ENCODE data around the gene SLC5A10.

SLC5A10 gene

DNA sequence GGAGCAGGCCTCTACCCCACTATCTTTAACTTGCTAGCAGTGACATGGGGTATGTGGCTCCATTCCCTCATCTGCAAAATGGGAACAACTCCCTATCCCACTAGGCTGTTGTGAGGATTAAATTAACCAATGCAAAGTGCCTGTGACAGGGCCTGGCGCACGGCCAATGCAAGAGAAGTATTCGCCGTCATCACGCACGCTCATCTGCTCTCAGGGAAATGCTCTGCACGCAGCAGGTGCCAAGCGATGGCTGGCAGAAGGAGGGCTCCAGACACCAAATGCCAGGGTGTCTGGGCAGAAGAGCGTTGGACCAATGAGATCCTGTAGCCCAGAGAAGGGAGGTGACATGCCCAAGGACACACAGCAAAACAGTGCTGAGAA is 35.3 kb downstream of the SLC5A10 start:
- no peak for DNase-seq

DNA sequence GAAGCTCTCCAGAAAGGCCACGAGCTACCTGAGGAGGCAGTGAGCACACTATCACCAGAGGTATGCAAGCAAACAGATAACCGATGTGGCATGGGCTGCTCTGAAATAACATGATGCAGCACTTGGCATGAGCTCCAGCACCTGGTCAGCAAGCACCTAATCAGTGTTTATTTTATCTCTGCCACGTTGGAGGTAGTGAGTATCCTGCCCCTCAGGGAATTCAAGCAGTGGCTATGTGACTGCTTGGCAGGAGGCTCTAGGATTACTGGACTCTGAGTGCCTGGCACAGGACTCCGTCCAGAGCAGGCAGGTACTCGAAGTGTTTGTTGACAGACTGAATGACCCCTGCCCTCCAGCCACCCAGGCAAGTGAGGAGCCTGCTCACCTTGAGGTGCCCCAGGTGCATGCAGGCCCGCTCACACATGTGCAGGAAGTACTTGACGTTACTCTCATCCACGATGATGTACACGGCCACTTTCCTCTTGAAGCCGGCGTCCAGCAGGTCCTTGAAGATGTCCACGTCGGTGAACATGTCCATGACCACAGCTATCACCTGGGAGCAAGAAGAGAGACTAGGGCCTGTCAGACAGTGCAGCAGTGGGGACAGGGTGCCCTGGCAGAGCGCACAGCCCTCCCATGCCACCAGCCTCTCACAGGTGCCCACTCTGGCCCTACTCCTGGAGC is 36.0 kb downstream of the SLC5A10 start:
- DNase-seq, result no peak

GRCh38 chr17:18988546-18989173 is 36.7 kb downstream of the SLC5A10 start:
- DNase-seq, result no peak

DNA sequence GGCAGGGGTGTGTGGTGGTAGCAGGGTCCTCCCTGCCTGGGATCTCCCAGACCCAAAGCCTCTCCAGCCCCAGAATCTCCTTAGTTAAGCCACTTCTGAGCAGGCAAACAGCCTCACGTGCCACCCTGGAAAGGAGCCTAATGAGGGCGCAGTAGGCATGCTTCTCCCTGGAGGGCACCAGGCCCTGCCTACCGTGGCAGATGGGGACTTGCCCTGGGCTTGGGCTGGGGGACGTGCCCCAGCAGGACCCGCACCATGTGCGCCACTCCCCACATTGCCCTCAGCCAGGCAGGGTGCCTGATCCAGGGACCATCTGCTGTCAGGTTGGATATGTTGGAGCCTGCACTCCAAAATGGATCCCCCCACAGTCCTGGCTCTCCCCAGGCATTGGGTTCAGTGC is 38.4 kb downstream of the SLC5A10 start:
- no peak for DNase-seq

GRCh38 chr17:18991531-18992315 is 39.8 kb downstream of the SLC5A10 start:
- DNase-seq, result no peak

- DNase-seq, result no peak
Observed at GRCh38 chr17:18992454-18993130, 40.6 kb downstream of the SLC5A10 start.

DNA sequence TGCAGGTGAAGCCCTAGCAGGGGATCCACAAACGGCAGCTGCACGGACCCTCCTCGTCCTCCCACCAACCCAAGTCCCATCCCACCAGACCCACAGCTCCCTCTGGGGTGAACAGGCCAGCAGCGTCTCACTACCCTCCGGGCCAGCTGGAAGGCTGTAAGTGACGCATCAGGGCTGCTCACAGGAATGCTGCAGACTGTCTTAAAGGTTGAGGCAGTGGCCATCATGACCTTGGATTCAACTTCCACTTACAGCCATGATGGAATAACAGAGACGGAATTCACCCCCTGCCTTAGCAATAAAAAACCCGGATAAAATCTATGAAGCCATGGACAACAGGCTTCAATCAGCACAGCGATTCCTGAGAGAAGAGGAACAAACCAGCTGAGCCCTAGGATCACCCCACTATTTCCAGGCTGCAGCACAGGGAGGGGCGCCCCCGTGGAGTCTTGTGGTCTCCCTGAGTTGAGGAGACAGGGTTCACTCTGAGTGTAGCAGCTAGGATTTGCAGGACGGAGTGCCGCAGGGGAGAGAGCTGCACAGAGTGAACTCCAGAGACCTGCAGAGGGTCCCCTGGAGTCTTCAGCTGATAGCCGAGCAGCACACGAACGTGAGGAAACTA is 42.1 kb downstream of the SLC5A10 start:
- DNase-seq, result no peak

DNA sequence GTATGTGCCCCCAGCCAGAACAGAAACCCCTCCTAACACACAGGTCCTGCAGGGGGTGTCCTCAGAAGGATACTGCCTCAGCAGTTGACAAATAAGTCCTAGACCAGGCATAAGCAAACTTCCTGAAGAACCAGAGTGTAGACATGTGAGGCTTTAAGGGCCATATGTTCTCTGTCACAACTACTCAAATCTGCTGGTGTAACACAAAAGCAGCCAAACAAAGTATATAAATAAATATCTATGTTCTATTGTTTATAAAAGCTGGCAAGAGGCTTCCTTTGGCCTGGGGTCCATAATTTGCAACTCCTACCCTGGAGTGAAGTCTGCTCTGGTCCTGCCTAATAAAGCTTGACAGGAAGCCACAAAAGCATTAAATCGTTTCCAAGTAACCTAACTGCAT is 42.7 kb downstream of the SLC5A10 start:
- no peak for DNase-seq

DNA sequence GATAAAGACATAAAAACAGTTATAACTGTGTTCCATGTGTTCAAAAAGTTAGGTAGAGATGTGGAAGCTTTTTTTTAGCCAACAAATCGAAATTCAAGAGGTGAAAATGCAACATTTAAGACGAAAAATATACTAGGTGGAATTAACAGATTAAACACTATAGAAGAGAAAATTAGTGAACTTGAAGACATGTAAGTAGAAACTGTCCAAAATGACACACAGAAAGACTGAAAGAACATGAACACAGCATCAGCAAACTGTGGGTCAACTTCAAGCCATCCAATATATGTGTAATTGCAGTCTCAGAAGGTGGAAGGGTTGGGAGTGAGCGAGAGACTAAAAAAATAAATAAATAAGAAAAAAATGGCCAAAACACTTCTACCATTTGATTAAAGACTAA is 43.3 kb downstream of the SLC5A10 start:
- no peak for DNase-seq

- no peak for DNase-seq
Observed at GRCh38 chr17:18996458-18996857, 44.5 kb downstream of the SLC5A10 start.

DNA sequence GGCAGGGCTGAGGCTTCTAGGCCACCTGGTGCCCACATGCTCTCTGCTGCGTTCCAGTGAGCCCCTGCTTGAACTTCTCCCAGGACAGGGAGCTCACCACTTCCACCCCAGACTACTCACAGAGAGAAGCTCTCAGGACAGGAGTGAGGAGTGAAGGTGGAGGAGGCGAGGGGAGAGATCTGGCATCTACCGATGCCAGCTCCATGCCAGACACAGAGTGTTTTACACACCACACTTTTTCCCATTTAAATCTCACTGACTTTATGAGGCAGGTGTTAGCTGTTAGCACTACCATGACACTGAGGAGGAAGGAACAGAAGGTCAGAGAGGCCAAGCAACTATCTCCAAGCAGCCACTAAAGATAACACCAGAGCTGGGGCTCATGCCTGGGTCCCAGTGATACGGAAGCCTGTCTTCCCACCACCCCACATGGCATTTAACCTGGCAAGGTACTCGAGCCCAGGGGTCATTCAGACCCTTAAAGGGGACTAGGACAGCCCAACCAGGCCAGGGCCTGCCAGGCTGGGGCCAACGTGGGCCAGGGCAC is 45.8 kb downstream of the SLC5A10 start:
- no peak for DNase-seq

GRCh38 chr17:18999394-18999793 is 47.4 kb downstream of the SLC5A10 start:
- no peak for DNase-seq

GRCh38 chr17:18999911-19000310 is 47.9 kb downstream of the SLC5A10 start:
- DNase-seq, result no peak

DNA sequence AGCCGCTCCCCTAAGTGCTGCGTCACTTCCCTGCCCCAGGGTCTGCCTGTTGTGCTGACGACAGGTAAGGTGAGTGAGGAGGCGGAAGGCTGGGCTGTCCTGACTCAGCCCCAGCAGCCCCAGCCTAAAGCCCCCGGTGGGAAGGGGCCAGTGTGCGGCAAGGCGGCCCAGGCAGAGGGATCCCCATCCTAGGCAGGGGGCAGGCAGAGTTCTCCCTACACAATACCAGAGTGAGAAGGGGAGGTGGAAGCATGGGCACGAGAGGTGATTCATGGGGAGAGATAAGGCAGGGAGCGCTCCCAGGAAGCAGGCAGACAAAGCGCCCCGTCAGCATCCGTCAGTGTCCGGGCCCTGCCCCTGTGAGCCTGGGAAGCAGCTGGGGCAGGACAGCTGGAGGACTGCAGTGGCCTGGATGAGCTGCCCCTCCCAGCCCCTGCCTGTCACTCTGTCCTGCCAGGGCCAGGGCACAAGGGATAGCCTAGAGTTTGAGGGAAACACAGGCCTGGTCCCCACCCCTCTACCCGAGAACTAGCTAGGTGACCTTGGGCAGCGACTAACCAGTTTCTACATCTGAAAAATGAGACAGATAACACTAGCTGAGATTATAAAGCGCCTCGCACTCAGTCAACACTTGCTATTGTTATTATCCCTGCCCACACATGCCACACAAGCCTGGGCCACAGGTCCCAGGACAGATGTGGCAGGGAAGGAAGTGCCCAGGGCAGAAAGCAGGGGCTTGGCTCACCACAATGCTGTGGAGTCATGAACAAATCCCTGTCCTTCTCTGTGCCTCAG is 48.8 kb downstream of the SLC5A10 start:
- no peak for DNase-seq

- no peak for DNase-seq
Observed at GRCh38 chr17:19001907-19002590, 50.1 kb downstream of the SLC5A10 start.

DNA sequence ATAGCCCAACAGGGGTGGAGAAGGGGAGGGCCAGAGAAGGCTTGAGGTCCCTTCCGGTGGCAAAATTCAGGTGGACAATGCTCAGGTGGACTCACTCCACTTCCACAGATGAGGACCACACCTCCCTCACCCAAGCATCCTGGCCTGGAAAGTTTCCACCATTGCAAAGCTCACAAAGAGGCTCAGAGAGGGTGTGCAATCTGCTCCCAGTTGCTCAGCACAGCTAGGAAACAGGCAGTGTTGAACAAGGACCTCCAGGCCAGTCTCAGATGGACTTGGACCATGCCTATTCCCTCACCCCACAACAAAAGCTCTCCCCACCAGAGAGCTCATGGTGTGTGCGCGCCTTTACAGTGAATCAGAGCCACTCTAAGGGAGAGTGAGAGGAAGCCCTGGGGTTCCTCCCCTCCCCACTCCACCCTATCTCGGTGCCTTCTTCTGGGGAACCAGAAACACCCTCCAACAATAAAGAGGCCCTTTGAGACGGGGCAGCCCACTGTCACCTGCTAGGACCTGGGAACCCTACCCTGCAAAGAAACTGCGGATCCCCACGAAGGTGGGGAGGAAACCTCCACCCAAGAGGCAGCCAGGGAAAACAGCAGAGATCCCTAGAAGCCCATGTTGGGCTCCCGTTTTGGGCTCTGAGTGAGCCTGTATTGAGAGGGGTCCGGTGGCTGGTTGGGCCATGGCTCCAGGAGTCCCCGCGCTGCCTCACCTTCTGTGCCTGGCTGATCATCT is 51.0 kb downstream of the SLC5A10 start:
- no peak for DNase-seq

DNA sequence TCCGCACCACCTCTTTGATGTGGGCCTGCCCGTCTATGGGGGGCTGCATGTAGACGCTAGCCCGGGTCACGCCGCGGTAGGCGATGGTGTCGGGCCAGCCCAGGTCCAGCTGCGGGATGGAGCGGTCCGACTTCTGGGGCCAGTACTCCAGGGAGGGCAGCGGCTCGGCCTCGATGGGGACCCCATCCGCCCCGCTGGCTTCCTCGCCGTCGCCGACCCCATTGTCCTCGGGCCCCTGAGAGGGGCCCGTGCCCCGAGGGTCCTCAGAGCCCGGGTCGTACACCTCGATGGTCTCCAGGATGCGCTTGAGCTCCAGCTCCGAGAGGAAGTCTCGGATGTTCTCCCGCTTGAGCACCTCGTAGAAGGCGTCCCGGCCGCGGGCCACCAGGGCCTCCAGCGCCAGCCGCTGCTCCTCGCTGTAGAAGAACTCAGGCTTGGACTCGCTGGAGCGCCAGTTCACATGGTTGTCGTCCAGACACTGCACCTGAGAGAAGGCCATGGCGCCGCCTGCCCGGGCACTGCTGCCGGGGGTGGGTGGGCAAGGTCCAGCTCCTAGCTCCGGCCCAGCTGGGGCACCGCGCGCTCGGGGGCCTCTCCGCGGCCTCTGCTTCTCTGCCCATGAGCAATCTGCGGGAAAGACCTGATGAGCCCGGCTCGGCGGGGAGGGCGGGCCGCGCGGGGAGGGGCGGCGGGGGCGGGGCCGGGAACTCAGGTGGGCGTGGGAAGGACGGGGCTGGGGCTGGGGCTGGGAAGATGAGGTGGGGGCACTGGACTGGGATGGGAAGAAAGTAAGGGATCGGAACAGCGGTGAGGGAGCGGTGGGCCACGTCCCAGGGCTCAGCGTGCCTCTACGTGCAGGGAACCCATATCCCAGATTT is 51.8 kb downstream of the SLC5A10 start:
- DNase-seq, result no peak

- no peak for DNase-seq
Observed at GRCh38 chr17:19004421-19005136, 52.6 kb downstream of the SLC5A10 start, which contains the start of gene FAM83G. TSS of gene FAM83G (minus strand) at chr17:19004764. CDS start at chr17:19004041, 723 bp downstream.
